ENCODE measurements around the gene ZNF516.
"Not testable (repeated sequence)": the region's sequence is repeated elsewhere in the genome, so short reads cannot be mapped to it uniquely, and the experiment has no call there.

Gene ZNF516

DNA sequence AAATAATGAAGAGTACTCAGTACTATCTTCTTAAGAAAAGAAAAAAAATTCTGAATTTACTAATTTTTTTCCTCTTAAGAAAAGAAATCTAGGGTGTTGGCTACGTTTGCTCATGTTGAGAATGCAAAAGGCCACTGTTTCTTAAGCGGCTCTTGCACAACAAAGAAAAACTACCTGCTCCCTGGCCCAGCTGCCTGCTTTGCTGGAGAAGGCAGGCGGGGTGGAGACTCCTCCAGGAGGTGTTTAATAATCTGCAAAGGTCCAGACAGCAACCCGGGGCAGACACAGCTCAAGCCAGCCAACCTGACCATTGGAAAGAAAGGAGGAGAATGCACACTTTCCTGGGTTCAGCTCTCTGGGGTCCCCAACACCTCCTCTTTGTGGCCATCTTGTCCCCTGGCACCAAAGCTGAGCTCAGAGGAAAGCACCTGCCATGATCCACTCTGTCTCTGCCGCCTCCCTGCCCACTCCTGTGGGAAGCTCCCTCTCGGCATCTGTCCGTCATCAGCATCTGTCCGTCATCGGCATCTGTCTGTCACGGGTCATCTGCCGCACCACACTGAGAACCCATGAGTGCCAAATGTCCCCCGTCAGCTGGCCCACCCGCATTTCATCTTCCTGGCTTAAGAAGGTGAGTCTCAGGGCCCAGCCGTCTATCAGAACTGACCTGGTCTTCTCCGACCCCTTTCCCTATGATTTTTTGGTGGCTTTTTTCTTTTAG is 11.9 kb downstream of the ZNF516 start:
- WGBS, 2 experiments, result 93 to 94% methylated on average over 15 of the region's 15 CpGs
- Histone ChIP-seq H3K4me1 (ENCODE audit: control insufficient read depth, insufficient read depth, low read length) (peaks cover 27% of the 10 kb centered on the region), H3K36me3 (ENCODE audit: control insufficient read depth, insufficient read depth, low read length) (no peaks in the 10 kb centered on the region), H3K27me3 (ENCODE audit: control insufficient read depth, insufficient read depth, low read length, poor library complexity, severe bottlenecking) (no peaks in the 10 kb centered on the region), H3K9me3 (ENCODE audit: control insufficient read depth, low read length) (no peaks in the 10 kb centered on the region), H3K27ac (ENCODE audit: insufficient read depth, low read depth, low read length, poor library complexity, severe bottlenecking) (no peak overlapping the region), H3K4me3 (ENCODE audit: insufficient read depth, low read depth, low read length) (no peak overlapping the region)

DNA sequence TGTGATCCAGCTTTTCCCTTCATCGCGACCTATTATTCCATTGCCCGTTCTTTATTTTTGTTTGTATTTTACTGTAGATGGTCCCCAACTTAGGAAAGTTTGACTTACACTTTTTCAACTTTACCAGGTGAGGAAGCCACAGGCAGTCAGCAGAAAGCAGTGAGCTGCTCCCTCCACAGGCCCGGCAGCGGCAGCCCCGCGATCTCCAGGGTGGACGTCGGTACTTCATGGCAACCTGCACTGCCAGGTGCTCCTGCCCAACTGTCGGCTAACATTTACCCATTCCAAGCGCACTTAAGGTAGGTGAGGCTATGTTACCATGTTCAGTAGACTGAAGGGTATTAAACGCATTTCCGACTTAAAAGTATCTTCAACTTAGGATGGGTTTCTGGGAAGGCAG is 12.8 kb downstream of the ZNF516 start:
- no peak overlapping the region for H3K27ac ChIP-seq (ENCODE audit: insufficient read depth, low read depth, low read length, poor library complexity, severe bottlenecking)
- WGBS, 2 experiments, result 93 to 96% methylated on average over 13 of the region's 13 CpGs
- peaks cover 18% of the 10 kb centered on the region for H3K4me1 ChIP-seq (ENCODE audit: control insufficient read depth, insufficient read depth, low read length)

DNA sequence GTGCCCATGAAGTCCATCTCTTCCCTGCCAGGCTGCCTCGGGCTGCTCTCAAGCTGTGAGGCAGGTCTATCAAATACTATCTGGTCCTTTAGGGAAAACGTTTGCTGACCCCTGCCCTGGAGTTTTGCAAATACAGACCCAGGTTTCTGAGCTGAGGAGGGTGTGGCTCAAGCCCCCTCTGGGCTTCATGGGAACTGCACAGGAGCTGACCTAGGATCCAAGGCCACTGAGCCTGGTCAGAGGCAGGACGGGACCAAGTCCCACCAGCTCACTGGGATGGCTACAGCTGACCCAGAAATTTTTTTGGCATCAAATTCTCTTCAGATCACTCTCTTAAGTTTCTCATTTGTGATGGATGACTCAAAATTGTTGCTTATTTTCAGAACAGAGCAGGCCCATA is 14.1 kb downstream of the ZNF516 start:
- H3K27ac ChIP-seq (ENCODE audit: insufficient read depth, low read depth, low read length, poor library complexity, severe bottlenecking), result no peak overlapping the region
- 75 to 78% methylated on average over 3 of the region's 3 CpGs for WGBS, 2 experiments
- no peaks in the 10 kb centered on the region for H3K36me3 ChIP-seq (ENCODE audit: control insufficient read depth, insufficient read depth, low read length)
- no peaks in the 10 kb centered on the region for H3K9me3 ChIP-seq (ENCODE audit: control insufficient read depth, low read length)
- H3K4me1 ChIP-seq (ENCODE audit: control insufficient read depth, insufficient read depth, low read length), result peaks cover 10% of the 10 kb centered on the region
- H3K27me3 ChIP-seq (ENCODE audit: control insufficient read depth, insufficient read depth, low read length, poor library complexity, severe bottlenecking), result no peaks in the 10 kb centered on the region
- H3K4me3 ChIP-seq (ENCODE audit: insufficient read depth, low read depth, low read length), result no peak overlapping the region

More for the DNA sequence above, 12.8 kb downstream of the ZNF516 start:
- H3K9me3 ChIP-seq (ENCODE audit: control insufficient read depth, low read length), result no peaks in the 10 kb centered on the region
- no peaks in the 10 kb centered on the region for H3K27me3 ChIP-seq (ENCODE audit: control insufficient read depth, insufficient read depth, low read length, poor library complexity, severe bottlenecking)
- no peak overlapping the region for H3K4me3 ChIP-seq (ENCODE audit: insufficient read depth, low read depth, low read length)
- H3K36me3 ChIP-seq (ENCODE audit: control insufficient read depth, insufficient read depth, low read length), result no peaks in the 10 kb centered on the region

DNA sequence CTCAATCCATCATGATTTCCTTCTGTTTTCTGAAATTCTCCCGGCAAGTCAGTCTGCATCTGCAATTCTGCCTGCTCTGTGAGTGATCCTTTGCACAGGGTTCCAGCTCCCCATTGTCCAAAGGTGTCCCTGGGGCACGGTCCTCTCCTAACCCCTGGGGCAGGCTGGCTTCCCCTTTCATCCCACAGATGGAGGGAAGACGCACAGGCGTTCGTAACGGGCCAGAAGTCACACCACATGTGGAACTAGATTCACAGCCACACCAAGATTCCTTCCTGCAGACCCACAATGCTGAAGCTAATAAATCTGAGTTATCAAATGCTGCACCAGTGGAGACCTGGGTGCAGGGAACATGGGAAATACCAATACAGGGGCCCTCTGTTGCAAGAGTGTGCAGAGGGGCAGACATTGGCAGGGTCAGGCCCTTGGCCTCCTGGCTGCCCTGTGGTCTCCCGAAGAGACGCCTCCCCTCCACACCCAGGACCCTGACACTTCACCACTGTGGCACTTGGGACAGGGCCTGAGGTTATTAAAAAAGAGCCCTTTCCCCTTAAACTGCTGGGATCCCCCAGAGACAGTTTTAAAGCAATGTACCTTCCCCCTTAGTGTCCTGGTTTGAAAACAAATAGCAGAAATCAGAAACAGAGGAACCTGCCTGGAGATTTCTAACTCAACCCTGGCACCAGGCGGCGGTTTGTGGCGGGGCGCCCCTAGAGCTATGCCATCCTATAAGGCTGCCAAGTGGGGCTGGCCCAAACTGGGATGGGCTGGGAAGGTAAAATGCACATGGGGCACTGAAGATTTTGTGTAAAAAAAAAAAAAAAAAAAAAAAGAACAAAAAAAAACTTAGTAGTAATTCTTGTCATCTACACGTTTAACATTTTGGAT is 15.4 kb downstream of the ZNF516 start:
- 90 to 93% methylated on average over 12 of the region's 13 CpGs for WGBS, 2 experiments
- H3K36me3 ChIP-seq (ENCODE audit: control insufficient read depth, insufficient read depth, low read length), result no peaks in the 10 kb centered on the region
- H3K4me1 ChIP-seq (ENCODE audit: control insufficient read depth, insufficient read depth, low read length), result peaks cover 7% of the 10 kb centered on the region
- no peaks in the 10 kb centered on the region for H3K27me3 ChIP-seq (ENCODE audit: control insufficient read depth, insufficient read depth, low read length, poor library complexity, severe bottlenecking)
- no peak overlapping the region for H3K4me3 ChIP-seq (ENCODE audit: insufficient read depth, low read depth, low read length)
- no peaks in the 10 kb centered on the region for H3K9me3 ChIP-seq (ENCODE audit: control insufficient read depth, low read length)
- H3K27ac ChIP-seq (ENCODE audit: insufficient read depth, low read depth, low read length, poor library complexity, severe bottlenecking), result no peak overlapping the region

- H3K4me1 ChIP-seq (ENCODE audit: control insufficient read depth, insufficient read depth, low read length), result peaks cover 6% of the 10 kb centered on the region
- H3K27ac ChIP-seq (ENCODE audit: insufficient read depth, low read depth, low read length, poor library complexity, severe bottlenecking), result no peak overlapping the region
- H3K9me3 ChIP-seq (ENCODE audit: control insufficient read depth, low read length), result no peaks in the 10 kb centered on the region
- no peaks in the 10 kb centered on the region for H3K27me3 ChIP-seq (ENCODE audit: control insufficient read depth, insufficient read depth, low read length, poor library complexity, severe bottlenecking)
- no peak overlapping the region for H3K4me3 ChIP-seq (ENCODE audit: insufficient read depth, low read depth, low read length)
- no peaks in the 10 kb centered on the region for H3K36me3 ChIP-seq (ENCODE audit: control insufficient read depth, insufficient read depth, low read length)
- 93 to 94% methylated on average over 16 of the region's 16 CpGs for WGBS, 2 experiments
These were observed 18.1 kb downstream of the ZNF516 start for GRCh38 chr18:76476665-76477561.

DNA sequence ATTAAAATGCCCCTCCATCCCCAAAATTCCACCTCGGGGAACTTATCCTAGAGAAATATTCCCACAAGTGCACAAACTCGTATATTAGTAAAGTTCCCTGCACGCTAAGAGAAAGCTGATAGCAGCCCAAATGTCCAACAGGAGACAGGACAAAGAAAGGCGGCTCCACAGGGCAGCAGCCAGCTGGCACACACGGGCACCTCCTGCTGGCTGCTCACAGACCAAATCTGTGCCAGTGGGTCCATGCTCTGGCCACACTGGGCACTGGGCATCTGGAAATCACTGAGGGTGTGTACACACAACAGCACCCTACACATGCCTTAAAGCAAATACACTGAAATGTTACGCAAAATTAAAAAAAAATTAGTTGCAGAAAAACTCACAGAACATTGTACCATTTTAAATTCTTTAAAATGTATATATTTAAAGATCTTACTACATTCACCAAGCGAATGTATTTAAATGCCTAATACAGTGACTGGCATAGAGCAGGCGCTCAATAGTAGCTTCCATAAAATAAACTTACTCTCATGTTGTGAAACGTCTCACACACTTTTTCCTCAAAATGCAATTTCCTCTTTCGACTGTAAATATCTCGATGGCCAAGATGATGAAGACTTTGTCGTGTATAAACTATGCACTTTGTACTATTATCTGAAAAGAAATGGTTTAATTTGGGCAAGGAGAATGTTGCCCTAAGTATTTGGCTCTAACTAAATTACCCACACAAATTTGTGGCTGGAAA is 19.4 kb downstream of the ZNF516 start:
- no peaks in the 10 kb centered on the region for H3K9me3 ChIP-seq (ENCODE audit: control insufficient read depth, low read length)
- H3K27me3 ChIP-seq (ENCODE audit: control insufficient read depth, insufficient read depth, low read length, poor library complexity, severe bottlenecking), result no peaks in the 10 kb centered on the region
- WGBS, 2 experiments, result 94 to 95% methylated on average over 12 of the region's 12 CpGs
- peaks cover 6% of the 10 kb centered on the region for H3K4me1 ChIP-seq (ENCODE audit: control insufficient read depth, insufficient read depth, low read length)
- H3K4me3 ChIP-seq (ENCODE audit: insufficient read depth, low read depth, low read length), result no peak overlapping the region
- no peaks in the 10 kb centered on the region for H3K36me3 ChIP-seq (ENCODE audit: control insufficient read depth, insufficient read depth, low read length)
- H3K27ac ChIP-seq (ENCODE audit: insufficient read depth, low read depth, low read length, poor library complexity, severe bottlenecking), result no peak overlapping the region

DNA sequence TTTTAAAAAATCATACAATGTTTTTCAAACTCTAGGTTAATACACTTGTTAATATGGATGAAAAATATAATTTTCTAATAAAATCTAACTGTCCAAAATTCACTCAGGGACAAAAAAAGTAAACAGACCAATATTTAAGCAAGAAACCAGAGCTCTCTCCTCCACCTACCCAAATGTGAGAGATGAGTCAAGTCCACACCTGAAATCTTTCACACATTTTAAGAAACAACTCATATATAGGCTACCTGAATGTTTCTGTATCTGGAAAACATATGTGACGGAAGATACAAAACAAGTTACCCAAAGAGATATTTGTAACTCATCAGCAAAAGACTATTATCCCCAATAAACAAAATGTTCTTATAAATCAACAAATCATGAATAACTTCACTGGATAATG is 20.2 kb downstream of the ZNF516 start:
- Histone ChIP-seq H3K27me3 (ENCODE audit: control insufficient read depth, insufficient read depth, low read length, poor library complexity, severe bottlenecking) (no peaks in the 10 kb centered on the region), H3K9me3 (ENCODE audit: control insufficient read depth, low read length) (no peaks in the 10 kb centered on the region), H3K4me1 (ENCODE audit: control insufficient read depth, insufficient read depth, low read length) (peaks cover 6% of the 10 kb centered on the region), H3K4me3 (ENCODE audit: insufficient read depth, low read depth, low read length) (no peak overlapping the region), H3K36me3 (ENCODE audit: control insufficient read depth, insufficient read depth, low read length) (no peaks in the 10 kb centered on the region), H3K27ac (ENCODE audit: insufficient read depth, low read depth, low read length, poor library complexity, severe bottlenecking) (no peak overlapping the region)
- WGBS, 2 experiments, result 86 to 100% methylated on average over 1 of the region's 1 CpG

- H3K27ac ChIP-seq (ENCODE audit: insufficient read depth, low read depth, low read length, poor library complexity, severe bottlenecking); H3K4me1 ChIP-seq (ENCODE audit: control insufficient read depth, insufficient read depth, low read length); H3K27me3 ChIP-seq (ENCODE audit: control insufficient read depth, insufficient read depth, low read length, poor library complexity, severe bottlenecking); H3K4me3 ChIP-seq (ENCODE audit: insufficient read depth, low read depth, low read length); H3K9me3 ChIP-seq (ENCODE audit: control insufficient read depth, low read length); H3K36me3 ChIP-seq (ENCODE audit: control insufficient read depth, insufficient read depth, low read length): not testable (repeated sequence)
- 95 to 96% methylated on average over 9 of the region's 9 CpGs for WGBS, 2 experiments
These were observed 21.5 kb downstream of the ZNF516 start for GRCh38 chr18:76473521-76473920.

DNA sequence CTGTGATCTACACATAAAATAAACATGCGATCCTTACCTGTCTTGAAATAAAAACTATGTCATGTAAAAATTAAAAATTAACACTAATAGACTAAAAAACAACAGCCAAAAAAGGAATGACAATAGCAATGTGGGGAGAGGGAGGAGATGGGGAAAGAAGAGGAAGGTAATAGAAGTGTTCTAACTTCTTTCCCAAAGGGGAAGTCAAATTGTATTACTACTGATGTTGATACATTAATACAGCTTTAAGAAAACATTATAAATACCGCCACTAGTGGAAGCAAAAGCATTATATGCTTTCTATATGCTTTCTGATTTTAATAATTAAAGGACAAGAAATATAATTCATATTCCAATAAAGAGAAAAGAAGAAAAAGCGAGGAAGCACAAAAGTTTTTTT is 22.2 kb downstream of the ZNF516 start:
- H3K27me3 ChIP-seq (ENCODE audit: control insufficient read depth, insufficient read depth, low read length, poor library complexity, severe bottlenecking), result no peaks in the 10 kb centered on the region
- no peaks in the 10 kb centered on the region for H3K4me1 ChIP-seq (ENCODE audit: control insufficient read depth, insufficient read depth, low read length)
- no peak overlapping the region for H3K27ac ChIP-seq (ENCODE audit: insufficient read depth, low read depth, low read length, poor library complexity, severe bottlenecking)
- no peak overlapping the region for H3K4me3 ChIP-seq (ENCODE audit: insufficient read depth, low read depth, low read length)
- H3K36me3 ChIP-seq (ENCODE audit: control insufficient read depth, insufficient read depth, low read length), result no peaks in the 10 kb centered on the region
- no CpG with 5 or more reads among the region's 3 CpGs for WGBS, 2 experiments
- H3K9me3 ChIP-seq (ENCODE audit: control insufficient read depth, low read length), result no peaks in the 10 kb centered on the region

Data from ectodermal cell (in vitro differentiated cells).